SK-N-MC (cell line): ENCODE data around the gene PPARG.

Source experiments
- DNase-seq: peaks from one replicate; pipeline ENCODE4 v3.0.0-alpha.2; 2011; ENCODE audit warnings: low read depth, low spot score
- H3K27ac ChIP-seq: fragments of 200-600 bp; sonication (generic); 2 replicates; pipeline ENCODE4 v1.5.1; 2016; ENCODE audit warnings: mixed run types
- H3K36me3 ChIP-seq: fragments of 200-600 bp; sonication (generic); 2 replicates; pipeline ENCODE4 v1.6.1; 2017; ENCODE audit warnings: antibody characterized with exemption, low read length, mixed read lengths; ENCODE audit not compliant: insufficient read depth
- H3K4me3 ChIP-seq: fragments of 200-600 bp; sonication (generic); 2 replicates; pipeline ENCODE4 v1.5.1; 2016
- H3K9ac ChIP-seq: fragments of 200-600 bp; sonication (generic); 2 replicates; pipeline ENCODE4 v1.8.0; 2017; ENCODE audit warnings: mixed run types, mixed read lengths; ENCODE audit not compliant: insufficient read length
- H3K9me3 ChIP-seq: fragments of 200-600 bp; sonication (generic); 2 replicates; pipeline ENCODE4 v1.6.1; 2017; ENCODE audit warnings: low read depth, mild to moderate bottlenecking, antibody characterized with exemption, low read length, moderate library complexity, mixed read lengths
- EZH2 ChIP-seq: fragments of 200-600 bp; sonication (generic); IDR thresholded peaks from one replicate; pipeline ENCODE4 v1.6.1; 2017; ENCODE audit warnings: antibody characterized with exemption
- FOXP2 ChIP-seq: optimal IDR thresholded peaks from 2 replicates; pipeline ENCODE3; 2011; ENCODE audit warnings: mild to moderate bottlenecking, moderate library complexity; ENCODE audit not compliant: insufficient read depth; ENCODE audit errors: extremely low read length, control extremely low read depth
- POLR2AphosphoS5 ChIP-seq: IDR thresholded peaks from 2 replicates; pipeline ENCODE4 v1.6.1; 2012; ENCODE audit warnings: mild to moderate bottlenecking, low read depth, low read length, borderline replicate concordance

Gene PPARG

GRCh38 chr3:12427551-12427950 is 138.7 kb downstream of the PPARG start:
- Histone ChIP-seq H3K27ac (no peak overlapping the region), H3K4me3 (no peak overlapping the region), H3K36me3 (no peaks in the 10 kb centered on the region), H3K9ac (no peak overlapping the region), H3K9me3 (no peaks in the 10 kb centered on the region)
- DNase-seq, result no peak
- TF ChIP-seq FOXP2, result no peak
- no peak for TF ChIP-seq EZH2
- TF ChIP-seq POLR2AphosphoS5, result no peak

GRCh38 chr3:12428126-12428525 is 139.3 kb downstream of the PPARG start:
- Histone ChIP-seq H3K36me3 (no peaks in the 10 kb centered on the region), H3K4me3 (no peak overlapping the region), H3K9me3 (no peaks in the 10 kb centered on the region), H3K9ac (no peak overlapping the region), H3K27ac (no peak overlapping the region)
- TF ChIP-seq EZH2, result no peak
- no peak for TF ChIP-seq FOXP2
- no peak for TF ChIP-seq POLR2AphosphoS5
- DNase-seq, result no peak

GRCh38 chr3:12430086-12430485 is 141.2 kb downstream of the PPARG start:
- no peaks in the 10 kb centered on the region for H3K36me3 ChIP-seq
- no peak overlapping the region for H3K27ac ChIP-seq
- DNase-seq, result no peak
- no peak for TF ChIP-seq FOXP2
- no peak for TF ChIP-seq EZH2
- no peak for TF ChIP-seq POLR2AphosphoS5
- H3K4me3 ChIP-seq, result no peak overlapping the region
- no peak overlapping the region for H3K9ac ChIP-seq
- no peaks in the 10 kb centered on the region for H3K9me3 ChIP-seq

DNA sequence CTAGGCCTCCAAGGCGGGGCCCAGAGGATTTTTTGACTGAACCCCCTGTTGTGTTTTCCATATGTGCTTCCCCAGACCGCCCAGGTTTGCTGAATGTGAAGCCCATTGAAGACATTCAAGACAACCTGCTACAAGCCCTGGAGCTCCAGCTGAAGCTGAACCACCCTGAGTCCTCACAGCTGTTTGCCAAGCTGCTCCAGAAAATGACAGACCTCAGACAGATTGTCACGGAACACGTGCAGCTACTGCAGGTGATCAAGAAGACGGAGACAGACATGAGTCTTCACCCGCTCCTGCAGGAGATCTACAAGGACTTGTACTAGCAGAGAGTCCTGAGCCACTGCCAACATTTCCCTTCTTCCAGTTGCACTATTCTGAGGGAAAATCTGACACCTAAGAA is 145.0 kb downstream of the PPARG start:
- Histone ChIP-seq H3K9ac (no peak overlapping the region), H3K27ac (no peak overlapping the region), H3K9me3 (no peaks in the 10 kb centered on the region), H3K36me3 (no peaks in the 10 kb centered on the region), H3K4me3 (no peak overlapping the region)
- TF ChIP-seq FOXP2, result no peak
- TF ChIP-seq POLR2AphosphoS5, result no peak
- no peak for TF ChIP-seq EZH2
- no peak for DNase-seq

DNA sequence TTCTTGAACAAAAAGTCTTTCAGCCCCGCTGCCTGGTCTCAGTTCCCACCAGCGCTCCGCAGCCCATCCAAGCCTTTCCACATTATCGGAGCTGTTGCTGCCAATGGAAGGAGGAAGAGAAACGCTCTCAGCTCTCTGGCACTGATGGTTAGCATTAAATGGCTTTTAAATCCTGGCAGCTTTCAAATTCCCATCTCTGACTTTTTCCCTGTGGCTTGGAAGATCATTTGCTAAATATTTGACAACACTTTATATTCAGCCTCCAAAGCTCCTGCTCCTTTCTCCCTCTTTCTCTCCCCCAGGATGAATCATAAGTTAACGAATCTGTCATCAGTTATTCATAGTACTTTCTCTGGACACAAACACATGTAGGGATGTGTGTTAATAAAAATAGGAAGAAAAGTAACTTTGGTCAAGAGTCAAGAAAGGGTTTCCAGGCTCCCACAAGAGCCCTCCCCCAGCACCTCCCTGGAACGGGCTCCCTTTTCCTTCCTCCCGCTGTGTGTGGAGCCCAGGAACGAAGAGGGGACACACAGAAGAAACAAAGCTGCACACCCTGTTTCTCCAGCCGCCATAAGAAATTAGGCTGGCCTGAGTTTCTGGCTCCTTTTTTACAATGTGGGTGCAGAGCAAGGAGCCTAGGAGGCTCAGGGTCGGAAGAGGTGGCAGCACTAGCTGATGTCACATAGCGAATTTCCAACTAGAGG is 147.8 kb downstream of the PPARG start:
- no peak for TF ChIP-seq POLR2AphosphoS5
- no peak for TF ChIP-seq FOXP2
- no peak for TF ChIP-seq EZH2
- no peak overlapping the region for H3K4me3 ChIP-seq

DNA sequence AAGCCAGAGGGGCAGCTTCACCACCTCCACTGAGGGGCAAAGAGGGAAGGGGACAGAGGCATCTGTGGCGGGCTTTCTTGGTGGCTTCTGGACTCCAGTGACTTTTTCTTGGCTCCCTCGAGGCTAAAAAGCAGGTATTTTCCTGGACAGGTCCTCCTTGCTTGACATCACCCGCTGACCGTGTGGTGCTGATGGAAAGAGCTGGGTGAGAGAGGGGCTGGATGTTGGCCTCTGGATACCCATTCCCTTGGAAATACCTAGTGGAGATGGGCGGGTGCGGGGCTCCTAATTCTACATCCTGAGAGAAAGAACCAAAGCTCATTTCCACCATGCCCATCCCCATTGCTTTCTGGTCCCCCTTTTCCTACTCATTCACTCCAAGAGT is 148.3 kb downstream of the PPARG start:
- H3K4me3 ChIP-seq, result no peak overlapping the region
- TF ChIP-seq FOXP2, result no peak
- no peak for TF ChIP-seq POLR2AphosphoS5
- TF ChIP-seq EZH2, result no peak
- no peak overlapping the region for H3K27ac ChIP-seq
- H3K9me3 ChIP-seq, result no peaks in the 10 kb centered on the region
- H3K9ac ChIP-seq, result no peak overlapping the region
- DNase-seq, result no peak
- no peaks in the 10 kb centered on the region for H3K36me3 ChIP-seq

More for the DNA sequence above, 147.8 kb downstream of the PPARG start:
- DNase-seq, result no peak
- Histone ChIP-seq H3K27ac (no peak overlapping the region), H3K36me3 (no peaks in the 10 kb centered on the region), H3K9ac (no peak overlapping the region), H3K9me3 (no peaks in the 10 kb centered on the region)

GRCh38 chr3:12437861-12438260 is 149.0 kb downstream of the PPARG start:
- TF ChIP-seq FOXP2, result no peak
- no peak for TF ChIP-seq POLR2AphosphoS5
- no peak for TF ChIP-seq EZH2
- H3K36me3 ChIP-seq, result no peaks in the 10 kb centered on the region
- H3K9me3 ChIP-seq, result no peaks in the 10 kb centered on the region

GRCh38 chr3:12438318-12438717 is 149.4 kb downstream of the PPARG start:
- Histone ChIP-seq H3K36me3 (no peaks in the 10 kb centered on the region), H3K9ac (no peak overlapping the region), H3K4me3 (no peak overlapping the region), H3K27ac (no peak overlapping the region), H3K9me3 (no peaks in the 10 kb centered on the region)
- TF ChIP-seq POLR2AphosphoS5 (no peak), EZH2 (no peak)
- no peak for DNase-seq

More at GRCh38 chr3:12437861-12438260, 149.0 kb downstream of the PPARG start:
- H3K4me3 ChIP-seq, result no peak overlapping the region
- no peak overlapping the region for H3K9ac ChIP-seq
- no peak for DNase-seq
- no peak overlapping the region for H3K27ac ChIP-seq
